Keratinocyte (primary cell): ENCODE data around the gene B4GALT2. TPM values are rescaled to one million over a fixed set of nuclear protein-coding genes. Genes with fewer than 3 reads are reported as not detected.

Experiments
- DNase-seq: peaks from one replicate; pipeline ENCODE4 v3.0.0-alpha.2; 2011; ENCODE audit warnings: low read depth, missing footprints, low spot score
- FAIRE-seq: peaks from 2 replicates; lab custom pipeline; 2011; peaks lifted over from hg19 to GRCh38; lab: Jason Lieb, UNC
- H2AFZ ChIP-seq: 2 replicates; pipeline ENCODE4 v1.6.0; 2012; ENCODE audit warnings: low read length, control low read depth, inconsistent platforms; ENCODE audit not compliant: control insufficient read depth
- H3K27ac ChIP-seq: 2 replicates; pipeline ENCODE4 v1.5.1; 2011; ENCODE audit warnings: low read length; ENCODE audit not compliant: control insufficient read depth, insufficient read depth
- H3K27me3 ChIP-seq: 3 replicates; pipeline ENCODE4 v1.6.0; 2011; ENCODE audit warnings: low read length; ENCODE audit not compliant: control insufficient read depth, insufficient read depth; ENCODE audit errors: extremely low read depth
- H3K36me3 ChIP-seq, 2 experiments: 2 replicates in 1 of 2; 3 replicates in 1 of 2; pipeline ENCODE4 v1.5.1; 2011; ENCODE audit warnings: low read length in 2 of 2, mild to moderate bottlenecking in 1 of 2; ENCODE audit not compliant: control insufficient read depth in 2 of 2, insufficient read depth in 2 of 2; ENCODE audit errors: extremely low read depth in 1 of 2
- H3K4me1 ChIP-seq: 3 replicates; pipeline ENCODE4 v1.5.1; 2011; ENCODE audit warnings: low read length; ENCODE audit not compliant: control insufficient read depth, insufficient read depth; ENCODE audit errors: extremely low read depth
- H3K4me2 ChIP-seq: 3 replicates; pipeline ENCODE4 v1.6.0; 2011; ENCODE audit warnings: low read depth, low read length; ENCODE audit not compliant: control insufficient read depth, insufficient read depth; ENCODE audit errors: extremely low read depth
- H3K4me3 ChIP-seq, 3 experiments: fragments of 200-600 bp in 1 of 3; sonication (generic) in 1 of 3; 2 replicates in 2 of 3; 3 replicates in 1 of 3; pipeline ENCODE4 v1.5.1; 2011 to 2016; ENCODE audit warnings: low read length in 3 of 3, mild to moderate bottlenecking in 3 of 3, control low read depth in 2 of 3, inconsistent platforms in 1 of 3, low read depth in 1 of 3, mixed read lengths in 1 of 3, mixed run types in 1 of 3, moderate library complexity in 1 of 3; ENCODE audit not compliant: control insufficient read depth in 2 of 3, insufficient read depth in 2 of 3; ENCODE audit errors: extremely low read depth in 1 of 3
- H3K79me2 ChIP-seq: 2 replicates; pipeline ENCODE4 v1.6.0; 2012; ENCODE audit warnings: low read length; ENCODE audit not compliant: control insufficient read depth, insufficient read depth
- H3K9ac ChIP-seq: 3 replicates; pipeline ENCODE4 v1.6.0; 2011; ENCODE audit warnings: low read length; ENCODE audit not compliant: control insufficient read depth, insufficient read depth; ENCODE audit errors: extremely low read depth
- H3K9me1 ChIP-seq: 3 replicates; pipeline ENCODE4 v1.6.0; 2011; ENCODE audit warnings: low read length; ENCODE audit not compliant: control insufficient read depth, insufficient read depth; ENCODE audit errors: extremely low read depth
- H3K9me3 ChIP-seq: 2 replicates; pipeline ENCODE4 v1.5.1; 2012; ENCODE audit warnings: low read depth, low read length; ENCODE audit not compliant: control insufficient read depth
- H4K20me1 ChIP-seq: 3 replicates; pipeline ENCODE4 v1.6.0; 2011; ENCODE audit warnings: low read length; ENCODE audit not compliant: control insufficient read depth, insufficient read depth; ENCODE audit errors: extremely low read depth
- CTCF ChIP-seq, 3 experiments: IDR thresholded peaks in 1 of 3; conservative IDR thresholded peaks in 1 of 3; optimal IDR thresholded peaks in 1 of 3; 2 replicates in 2 of 3; 3 replicates in 1 of 3; pipeline versions ENCODE3 to v1.5.1; 2011; ENCODE audit warnings: low read length in 3 of 3, mild to moderate bottlenecking in 3 of 3, moderate library complexity in 2 of 3, control low read depth in 1 of 3, inconsistent platforms in 1 of 3; ENCODE audit not compliant: insufficient read depth in 2 of 3; ENCODE audit errors: extremely low read depth in 1 of 3
- EZH2 ChIP-seq: IDR thresholded peaks from one replicate; pipeline ENCODE4 v1.6.1; 2012; ENCODE audit warnings: inconsistent platforms, mild to moderate bottlenecking, low read length, moderate library complexity
- dilution Hi-C: fragments of 300-500 bp; cut with MboI; formaldehyde crosslinking; loops from one replicate; pipeline ENCODE4 v1.7.0; 2020; ENCODE audit warnings: low sequenced_read_pairs; ENCODE audit not compliant: extremely low pct_ligation_motif_present
- polyA plus RNA-seq, 5 experiments: library from polyadenylated mRNA; depleted of rRNA in 3 of 5; stranded (reverse) in 3 of 5; stranded (forward) in 1 of 5; unstranded in 1 of 5; fragments of >200 nt; gene quantifications; 1 replicate in 1 of 5; 2 replicates in 3 of 5; 3 replicates in 1 of 5; pipeline versions ENCODE4 v1.2.1 to v1.2.3, GENCODE V29; 2011 to 2012; ENCODE audit warnings: missing spikeins in 2 of 5, low read depth in 1 of 5, low replicate concordance in 1 of 5

Gene B4GALT2
- polyA plus RNA-seq, 1 donor (not counting 4 experiments of a cell fraction or from before 2014, with no cell fraction given), result 39.6 TPM

- Histone ChIP-seq H3K27ac (no peak overlapping the region), H2AFZ (no peak overlapping the region), H3K4me1 (peaks cover 24% of the 10 kb centered on the region), H3K9me1 (peaks cover 2% of the 10 kb centered on the region), H3K4me3 (no peak overlapping the region), H3K36me3 (peaks cover 2 to 16% of the 10 kb centered on the region in 2 experiments), H4K20me1 (no peaks in the 10 kb centered on the region), H3K4me2 (no peak overlapping the region), H3K9ac (no peak overlapping the region), H3K27me3 (no peaks in the 10 kb centered on the region), H3K9me3 (no peaks in the 10 kb centered on the region), H3K79me2 (no peaks in the 10 kb centered on the region)
- TF ChIP-seq CTCF (optimal IDR thresholded peaks at IDR 0.05 in 1 of 3, IDR thresholded peaks at IDR 0.05 in 1 of 3, conservative IDR thresholded peaks at IDR 0.05 in 1 of 3; ENCODE audit: extremely low read depth in 1 of 3, insufficient read depth in 2 of 3, low read length in 3 of 3) (no peak), EZH2 (no peak)
- FAIRE-seq (no peak), DNase-seq (no peak)
- dilution Hi-C loops, result no loop called here
Measured at GRCh38 chr1:44025816-44026215, 46.8 kb downstream of the B4GALT2 start.

GRCh38 chr1:44027320-44027719, 48.3 kb downstream of the B4GALT2 start:
- no peaks in the 10 kb centered on the region for H3K79me2 ChIP-seq
- H4K20me1 ChIP-seq, result no peaks in the 10 kb centered on the region
- FAIRE-seq (no peak), DNase-seq (no peak)
- dilution Hi-C loops, result no loop called here
- H3K9me1 ChIP-seq, result peaks cover 2% of the 10 kb centered on the region
- no peak overlapping the region for H2AFZ ChIP-seq
- no peak overlapping the region for H3K27ac ChIP-seq
- H3K4me1 ChIP-seq, result peaks cover 33% of the 10 kb centered on the region
- H3K27me3 ChIP-seq, result no peaks in the 10 kb centered on the region
- peaks cover 2 to 16% of the 10 kb centered on the region in 2 experiments for H3K36me3 ChIP-seq
- no peak overlapping the region for H3K9ac ChIP-seq
- no peaks in the 10 kb centered on the region for H3K9me3 ChIP-seq
- no peak overlapping the region for H3K4me2 ChIP-seq
- H3K4me3 ChIP-seq, result no peak overlapping the region
- TF ChIP-seq EZH2, result no peak
- TF ChIP-seq CTCF (optimal IDR thresholded peaks at IDR 0.05 in 1 of 3, IDR thresholded peaks at IDR 0.05 in 1 of 3, conservative IDR thresholded peaks at IDR 0.05 in 1 of 3; ENCODE audit: extremely low read depth in 1 of 3, insufficient read depth in 2 of 3, low read length in 3 of 3), result no peak
